GM13977 (cell line): Measurements from ENCODE around the gene IRF9.

Experiments
- DNase-seq: peaks from one replicate; pipeline ENCODE4 v3.0.0; 2012; ENCODE audit warnings: low spot score
- in situ Hi-C: fragments of 300-500 bp; cut with MboI; formaldehyde crosslinking; loops from one replicate; pipeline ENCODE4 v1.12.0; 2022; ENCODE audit warnings: low sequenced_read_pairs, low pct_unique_long_range_greater_than_20kb, mixed read lengths, inconsistent platforms; ENCODE audit not compliant: unreplicated experiment
- TF ChIP-seq, protein P1 (sequence below): IDR thresholded peaks from 2 replicates; pipeline ENCODE4 v1.5.1; 2012; ENCODE audit warnings: mild to moderate bottlenecking, control low read depth; ENCODE audit not compliant: insufficient read depth; ENCODE audit errors: extremely low read depth, missing control alignments

Gene IRF9

DNA sequence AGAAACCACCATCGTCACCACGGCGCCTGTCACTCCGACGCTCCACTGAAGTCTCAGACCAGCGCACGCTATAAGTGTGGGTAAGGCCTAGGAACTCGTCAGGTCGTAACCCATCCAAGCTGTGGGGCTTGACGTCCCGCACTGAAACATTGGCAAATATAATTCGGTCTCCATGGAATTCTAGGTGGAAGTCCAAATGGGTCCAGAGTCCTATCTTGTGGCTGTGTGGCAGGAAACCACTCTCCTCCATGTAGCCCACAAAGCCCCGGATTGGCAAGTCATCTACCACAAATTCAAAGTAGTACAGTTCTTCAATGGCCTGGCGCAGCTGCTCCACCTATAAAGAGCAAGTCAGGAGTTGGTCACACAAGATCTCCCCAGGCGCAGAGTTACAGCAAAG, 31.9 kb downstream of the IRF9 start:
- TF ChIP-seq, protein P1, sequence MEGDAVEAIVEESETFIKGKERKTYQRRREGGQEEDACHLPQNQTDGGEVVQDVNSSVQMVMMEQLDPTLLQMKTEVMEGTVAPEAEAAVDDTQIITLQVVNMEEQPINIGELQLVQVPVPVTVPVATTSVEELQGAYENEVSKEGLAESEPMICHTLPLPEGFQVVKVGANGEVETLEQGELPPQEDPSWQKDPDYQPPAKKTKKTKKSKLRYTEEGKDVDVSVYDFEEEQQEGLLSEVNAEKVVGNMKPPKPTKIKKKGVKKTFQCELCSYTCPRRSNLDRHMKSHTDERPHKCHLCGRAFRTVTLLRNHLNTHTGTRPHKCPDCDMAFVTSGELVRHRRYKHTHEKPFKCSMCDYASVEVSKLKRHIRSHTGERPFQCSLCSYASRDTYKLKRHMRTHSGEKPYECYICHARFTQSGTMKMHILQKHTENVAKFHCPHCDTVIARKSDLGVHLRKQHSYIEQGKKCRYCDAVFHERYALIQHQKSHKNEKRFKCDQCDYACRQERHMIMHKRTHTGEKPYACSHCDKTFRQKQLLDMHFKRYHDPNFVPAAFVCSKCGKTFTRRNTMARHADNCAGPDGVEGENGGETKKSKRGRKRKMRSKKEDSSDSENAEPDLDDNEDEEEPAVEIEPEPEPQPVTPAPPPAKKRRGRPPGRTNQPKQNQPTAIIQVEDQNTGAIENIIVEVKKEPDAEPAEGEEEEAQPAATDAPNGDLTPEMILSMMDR = no peak
- no peak for DNase-seq
- in situ Hi-C loops = no loop called here

DNA sequence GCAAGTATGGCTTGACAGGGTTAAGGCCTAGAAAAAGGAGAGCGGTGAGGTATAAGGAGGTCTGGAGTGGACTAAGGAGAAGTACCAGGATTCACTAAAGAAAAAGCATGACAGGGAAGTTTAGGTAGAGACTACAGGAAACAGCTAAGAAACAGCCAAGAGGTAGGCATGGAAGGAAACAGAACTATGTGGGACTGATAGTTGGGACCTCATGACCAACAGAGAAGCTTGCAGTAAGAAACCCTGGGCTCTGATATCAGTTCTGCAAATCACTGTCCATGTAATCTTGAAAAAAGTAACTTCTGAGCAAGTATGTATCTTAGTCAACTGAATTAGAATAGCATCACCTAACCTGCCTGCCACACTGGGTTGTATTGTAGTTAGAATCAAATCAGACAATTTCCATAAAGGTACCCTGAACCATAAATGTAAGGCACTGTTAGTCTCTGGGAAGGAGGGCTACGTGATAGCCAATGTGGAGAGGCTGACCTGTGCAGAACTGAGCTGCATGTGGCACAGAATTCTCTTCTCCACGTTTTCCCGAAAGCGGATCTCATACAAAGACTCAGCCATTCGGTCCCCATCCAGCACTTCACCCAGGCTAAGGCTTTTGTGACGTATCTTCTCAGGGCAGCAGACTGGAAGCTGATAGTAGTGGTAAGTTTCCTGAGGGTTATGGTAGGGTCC, 33.3 kb downstream of the IRF9 start:
- in situ Hi-C loops = no loop called here
- TF ChIP-seq, protein P1 = no peak
- no peak for DNase-seq

DNA sequence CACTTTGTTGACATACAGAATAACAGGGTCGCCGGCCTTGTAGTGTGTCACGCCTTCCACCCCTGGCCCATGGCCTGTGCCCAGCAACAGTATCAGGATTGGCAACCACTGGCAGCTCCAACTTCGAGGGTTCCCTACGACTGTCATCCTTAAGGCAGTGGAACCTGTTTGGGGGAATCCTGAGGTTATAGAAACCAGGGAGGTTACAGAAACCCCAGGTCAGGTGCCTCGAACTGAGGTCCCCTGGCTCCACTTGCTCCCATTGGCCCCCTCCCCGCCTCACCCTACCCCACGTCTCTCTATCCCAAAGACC, 33.8 kb downstream of the IRF9 start:
- in situ Hi-C loops = no loop called here

GRCh38 chr14:24195186-24196070, 34.4 kb downstream of the IRF9 start, which contains the start of gene TM9SF1:
TSS of gene TM9SF1 (minus strand) at chr14:24195441. CDS start at chr14:24195019, 422 bp downstream.
- DNase-seq = peak; percentile 95
- in situ Hi-C loops = no loop called here
- TF ChIP-seq, protein P1 = no peak

More for the DNA sequence above, 33.8 kb downstream of the IRF9 start:
- no peak for DNase-seq
- TF ChIP-seq, protein P1 = no peak

DNA sequence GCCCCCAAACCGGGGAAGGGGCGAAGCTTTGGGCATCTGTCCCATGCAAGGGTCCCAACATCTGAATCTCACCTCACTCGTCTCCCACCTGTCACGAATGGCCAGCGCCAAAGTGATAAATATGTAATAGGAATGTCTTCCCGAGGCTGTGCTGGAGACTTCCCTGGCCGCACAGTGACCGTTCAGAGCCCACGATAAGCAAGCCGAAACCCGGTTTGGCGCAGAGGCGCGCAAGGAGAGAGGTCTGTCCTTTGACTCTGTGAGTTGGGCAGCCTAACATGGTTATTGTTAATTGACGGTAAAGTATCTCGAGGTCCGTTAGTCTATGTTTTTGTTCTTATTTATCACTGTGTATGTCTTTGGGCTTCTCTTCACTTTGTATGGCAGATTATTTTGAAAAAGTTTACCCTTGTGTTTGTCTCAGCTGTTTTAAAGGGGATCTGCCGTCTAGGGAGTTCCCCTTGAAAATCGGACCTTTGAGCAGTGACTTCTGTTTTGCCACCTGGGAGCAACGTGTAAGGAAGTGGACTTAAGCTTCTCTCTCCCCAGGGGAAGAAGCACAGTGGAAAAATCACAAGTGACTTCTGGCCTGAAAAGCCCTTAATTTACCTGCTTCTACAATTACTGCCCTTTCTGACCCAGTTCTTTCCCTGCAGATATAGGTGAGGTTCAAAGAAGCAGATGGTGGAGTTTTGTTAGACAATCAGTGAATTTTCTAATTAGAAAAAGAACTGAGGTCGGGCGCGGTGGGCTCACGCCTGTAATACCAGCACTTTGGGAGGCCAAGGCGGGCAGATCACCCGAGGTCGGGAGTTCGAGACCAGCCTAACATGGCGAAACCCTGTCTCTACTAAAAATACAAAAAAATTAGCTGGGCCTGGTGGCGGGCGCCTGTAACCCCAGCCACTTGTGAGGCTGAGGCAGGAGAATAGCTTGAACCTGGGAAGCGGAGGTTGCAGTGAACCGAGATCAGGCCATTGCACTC, 35.3 kb downstream of the IRF9 start:
- TF ChIP-seq, protein P1 = no peak
- in situ Hi-C loops = no loop called here
- DNase-seq = peak; percentile 52

DNA sequence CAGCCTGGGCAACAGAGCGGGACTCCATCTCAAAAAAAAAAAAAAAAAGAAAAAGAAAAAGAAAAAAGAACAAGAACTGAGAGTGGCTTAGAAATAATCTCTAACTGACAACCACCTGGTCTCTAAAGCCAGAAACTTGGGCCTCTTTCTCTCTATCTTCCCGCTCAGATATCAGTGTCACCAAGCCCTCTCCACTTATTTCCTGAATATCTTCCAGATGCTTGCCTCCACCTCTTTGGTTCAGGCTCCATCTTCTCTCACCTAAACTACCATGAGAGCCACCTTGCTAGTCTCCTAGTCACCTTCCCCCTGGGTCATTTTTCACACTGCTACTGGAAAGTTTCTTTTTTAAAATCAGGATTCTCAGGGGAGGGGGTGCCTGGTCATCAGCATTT, 36.0 kb downstream of the IRF9 start:
- TF ChIP-seq, protein P1 = no peak
- in situ Hi-C loops = no loop called here
- no peak for DNase-seq
